HL-60 (cell line): ENCODE results near the gene IGF1.

Experiments
- REST ChIP-seq: IDR thresholded peaks from 2 replicates; pipeline ENCODE4 v1.6.1; 2012; ENCODE audit warnings: low read depth; ENCODE audit not compliant: insufficient replicate concordance
- SPI1 ChIP-seq: IDR thresholded peaks from 2 replicates; pipeline ENCODE4 v1.6.1; 2012; ENCODE audit warnings: low read depth, mild to moderate bottlenecking, borderline replicate concordance
- TF ChIP-seq, protein P1 (sequence below): IDR thresholded peaks from one replicate; pipeline ENCODE4 v1.5.1; 2011; ENCODE audit warnings: low read length, control low read depth, inconsistent platforms; ENCODE audit not compliant: insufficient read depth

DNA sequence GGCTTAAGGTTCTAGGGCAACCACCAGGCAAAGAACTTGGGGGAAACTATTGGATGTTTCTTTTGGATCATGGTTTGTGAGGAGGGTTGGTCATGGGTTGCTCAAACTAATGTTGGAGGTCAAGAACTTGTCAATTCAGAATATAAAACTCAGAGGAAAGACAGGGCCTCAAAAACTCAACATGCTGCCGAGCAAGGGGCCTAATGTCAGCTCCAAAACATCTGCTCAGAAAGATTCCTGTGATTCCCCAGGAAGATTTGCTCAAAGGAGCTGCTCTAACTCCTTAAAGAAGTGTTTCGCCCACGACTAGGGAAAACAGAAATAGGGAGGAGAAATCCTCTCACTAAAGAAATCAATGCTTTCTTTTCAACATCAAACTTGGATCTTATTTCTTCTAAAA lies 3.7 kb upstream of the IGF1 start:
- TF ChIP-seq, protein P1, sequence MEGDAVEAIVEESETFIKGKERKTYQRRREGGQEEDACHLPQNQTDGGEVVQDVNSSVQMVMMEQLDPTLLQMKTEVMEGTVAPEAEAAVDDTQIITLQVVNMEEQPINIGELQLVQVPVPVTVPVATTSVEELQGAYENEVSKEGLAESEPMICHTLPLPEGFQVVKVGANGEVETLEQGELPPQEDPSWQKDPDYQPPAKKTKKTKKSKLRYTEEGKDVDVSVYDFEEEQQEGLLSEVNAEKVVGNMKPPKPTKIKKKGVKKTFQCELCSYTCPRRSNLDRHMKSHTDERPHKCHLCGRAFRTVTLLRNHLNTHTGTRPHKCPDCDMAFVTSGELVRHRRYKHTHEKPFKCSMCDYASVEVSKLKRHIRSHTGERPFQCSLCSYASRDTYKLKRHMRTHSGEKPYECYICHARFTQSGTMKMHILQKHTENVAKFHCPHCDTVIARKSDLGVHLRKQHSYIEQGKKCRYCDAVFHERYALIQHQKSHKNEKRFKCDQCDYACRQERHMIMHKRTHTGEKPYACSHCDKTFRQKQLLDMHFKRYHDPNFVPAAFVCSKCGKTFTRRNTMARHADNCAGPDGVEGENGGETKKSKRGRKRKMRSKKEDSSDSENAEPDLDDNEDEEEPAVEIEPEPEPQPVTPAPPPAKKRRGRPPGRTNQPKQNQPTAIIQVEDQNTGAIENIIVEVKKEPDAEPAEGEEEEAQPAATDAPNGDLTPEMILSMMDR, result no peak
- TF ChIP-seq SPI1 (no peak), REST (no peak)
